AG20443 (cell line): ENCODE measurements around the gene SWT1.
"Not testable (repeated sequence)": the region's sequence is repeated elsewhere in the genome, so short reads cannot be mapped to it uniquely, and the experiment has no call there.

Experiments used
- DNase-seq: peaks from one replicate; pipeline ENCODE4 v3.0.0; 2012; ENCODE audit warnings: low spot score, mixed read lengths

Gene SWT1

DNA sequence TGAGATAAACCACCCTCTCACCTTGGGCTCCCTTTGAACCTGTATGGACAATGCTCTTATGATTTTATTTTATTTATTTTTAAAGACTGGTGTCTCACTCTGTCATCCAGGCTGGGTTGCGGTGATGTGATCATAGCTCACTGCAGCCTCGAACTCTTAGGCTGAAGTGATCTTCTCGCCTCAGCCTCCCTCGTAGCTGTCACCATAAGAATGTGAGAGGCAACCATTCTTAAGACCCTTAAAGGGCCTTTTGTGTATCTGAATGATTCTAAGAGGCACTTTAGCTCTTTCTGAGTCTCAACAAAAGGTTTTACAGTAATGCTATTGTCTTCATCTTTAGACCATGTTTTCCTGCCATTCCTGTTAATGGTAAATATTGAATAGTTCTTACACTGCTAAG, 93.1 kb downstream of the SWT1 start:
- no peak for DNase-seq

DNA sequence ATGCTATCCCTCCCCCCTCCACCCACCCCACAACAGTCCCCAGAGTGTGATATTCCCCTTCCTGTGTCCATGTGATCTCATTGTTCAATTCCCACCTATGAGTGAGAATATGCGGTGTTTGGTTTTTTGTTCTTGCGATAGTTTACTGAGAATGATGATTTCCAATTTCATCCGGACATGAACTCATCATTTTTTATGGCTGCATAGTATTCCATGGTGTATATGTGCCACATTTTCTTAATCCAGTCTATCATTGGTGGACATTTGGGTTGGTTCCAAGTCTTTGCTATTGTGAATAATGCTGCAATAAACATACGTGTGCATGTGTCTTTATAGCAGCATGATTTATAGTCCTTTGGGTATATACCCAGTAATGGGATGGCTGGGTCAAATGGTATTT, 95.0 kb downstream of the SWT1 start:
- not testable (repeated sequence) for DNase-seq

- not testable (repeated sequence) for DNase-seq
Observed at GRCh38 chr1:185252404-185252803, 95.4 kb downstream of the SWT1 start.

- DNase-seq = not testable (repeated sequence)
Observed at GRCh38 chr1:185255595-185255994, 98.6 kb downstream of the SWT1 start.

DNA sequence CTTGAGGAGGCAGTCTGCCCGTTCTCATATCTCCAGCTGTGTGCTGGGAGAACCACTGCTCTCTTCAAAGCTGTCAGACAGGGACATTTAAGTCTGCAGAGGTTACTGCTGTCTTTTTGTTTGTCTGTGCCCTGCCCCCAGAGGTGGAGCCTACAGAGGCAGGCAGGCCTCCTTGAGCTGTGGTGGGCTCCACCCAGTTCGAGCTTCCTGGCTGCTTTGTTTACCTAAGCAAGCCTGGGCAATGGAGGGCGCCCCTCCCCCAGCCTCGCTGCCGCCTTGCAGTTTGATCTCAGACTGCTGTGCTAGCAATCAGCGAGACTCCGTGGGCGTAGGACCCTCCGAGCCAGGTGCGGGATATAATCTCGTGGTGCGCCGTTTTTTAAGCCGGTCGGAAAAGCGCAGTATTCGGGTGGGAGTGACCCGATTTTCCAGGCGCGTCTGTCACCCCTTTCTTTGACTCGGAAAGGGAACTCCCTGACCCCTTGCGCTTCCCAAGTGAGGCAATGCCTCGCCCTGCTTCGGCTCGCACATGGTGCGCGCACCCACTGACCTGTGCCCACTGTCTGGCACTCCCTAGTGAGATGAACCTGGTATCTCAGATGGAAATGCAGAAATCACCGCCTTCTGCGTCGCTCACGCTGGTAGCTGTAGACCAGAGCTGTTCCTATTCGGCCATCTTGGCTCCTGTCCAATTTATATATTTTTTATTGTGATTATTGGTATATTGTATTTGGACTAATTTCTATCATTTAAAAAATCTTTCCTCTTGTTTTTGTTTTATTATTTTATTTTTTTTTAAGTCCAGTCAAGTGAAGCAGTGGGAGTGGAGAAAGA, 100.4 kb downstream of the SWT1 start:
- not testable (repeated sequence) for DNase-seq

DNA sequence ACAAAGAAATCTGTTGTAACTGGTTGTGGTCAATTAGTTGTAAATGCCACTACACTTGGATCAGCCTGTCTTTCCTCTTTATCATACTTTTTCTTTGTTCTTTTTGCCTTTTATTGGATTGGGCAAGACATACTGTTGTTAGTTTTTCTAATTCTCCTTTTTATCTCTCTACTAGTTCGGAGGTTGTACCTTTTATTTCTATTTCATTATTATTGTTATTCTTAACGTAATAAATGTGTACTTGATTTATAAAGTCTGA, 100.9 kb downstream of the SWT1 start:
- peak; percentile 14 for DNase-seq

- DNase-seq = no peak
Observed at GRCh38 chr1:185258676-185259075, 101.7 kb downstream of the SWT1 start.

- no peak for DNase-seq
Observed at GRCh38 chr1:185260611-185261010, 103.6 kb downstream of the SWT1 start.

DNA sequence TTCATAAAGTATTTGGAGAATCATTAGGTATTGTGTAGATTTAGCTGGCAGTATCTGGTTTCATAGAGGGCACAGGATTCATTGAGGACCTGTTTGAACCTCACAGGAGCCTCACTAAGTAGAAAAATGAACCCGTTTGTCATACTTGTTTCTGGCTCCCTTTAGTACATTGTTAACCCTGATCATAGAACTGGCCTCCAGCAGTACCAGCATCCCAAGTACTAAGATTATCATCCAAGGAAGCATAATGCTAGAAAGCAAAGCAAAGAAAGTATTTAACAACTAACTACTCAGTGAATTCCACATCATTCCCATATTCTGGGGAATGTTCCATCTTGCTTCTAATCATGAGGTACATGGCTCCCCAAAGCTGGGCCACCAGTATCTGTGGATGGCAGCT, 105.2 kb downstream of the SWT1 start:
- DNase-seq = no peak

DNA sequence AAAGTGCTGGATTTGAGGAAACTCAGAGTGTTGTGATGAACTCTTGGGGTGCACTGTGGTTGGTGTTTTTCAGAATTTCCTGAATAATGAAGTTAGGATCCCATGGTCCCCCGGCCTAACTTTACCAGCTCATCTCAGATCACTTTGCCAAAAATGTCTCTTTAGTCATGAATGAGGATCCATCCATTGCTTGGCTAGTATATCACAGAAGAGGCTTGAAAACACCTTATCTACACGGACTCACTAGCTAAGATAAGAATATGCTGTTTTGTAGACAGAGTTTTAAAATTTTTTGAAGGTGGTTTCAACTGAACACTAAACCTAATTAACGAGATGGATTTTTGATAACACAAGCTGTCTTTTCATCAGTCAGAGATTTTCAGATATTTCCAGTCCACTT, 106.3 kb downstream of the SWT1 start:
- no peak for DNase-seq

DNA sequence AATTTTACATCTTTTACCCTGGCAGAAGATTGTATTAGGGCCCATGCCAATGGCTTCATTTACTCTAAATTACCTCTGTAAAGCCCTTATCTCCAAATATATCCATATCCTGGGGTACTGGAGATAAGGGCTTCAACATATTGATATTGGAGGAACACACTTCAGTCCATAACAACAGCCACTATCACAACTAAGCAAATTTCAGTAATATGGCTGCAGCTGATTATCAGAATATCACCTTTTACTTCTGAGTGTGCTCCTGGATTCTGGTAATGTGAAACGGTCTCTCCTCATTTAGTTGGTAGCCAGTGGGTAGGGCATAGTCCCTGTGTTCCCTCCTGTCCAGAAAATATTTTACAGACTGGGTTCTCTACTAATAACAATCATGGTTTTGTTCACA, 106.8 kb downstream of the SWT1 start:
- no peak for DNase-seq

- DNase-seq = no peak
Observed at GRCh38 chr1:185265314-185265713, 108.3 kb downstream of the SWT1 start.

DNA sequence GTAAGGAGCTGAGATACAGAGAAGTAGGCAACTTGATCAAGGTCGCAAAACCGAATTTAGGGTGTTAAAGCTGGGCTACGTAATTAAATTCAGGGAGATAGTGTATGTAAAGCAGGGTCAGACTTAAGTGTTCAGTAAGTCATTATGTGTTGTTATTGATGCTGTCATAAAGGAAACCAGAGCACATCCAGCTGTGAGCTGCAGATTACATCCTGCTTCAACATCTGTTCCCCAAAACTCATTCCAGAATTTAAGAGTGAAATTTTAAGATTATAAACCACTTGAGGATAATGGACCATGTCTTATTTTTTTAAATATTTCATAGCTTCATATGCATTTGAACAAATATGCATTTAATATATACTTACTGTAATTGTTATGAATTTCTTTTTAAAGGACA, 110.3 kb downstream of the SWT1 start:
- DNase-seq = no peak

GRCh38 chr1:185267701-185268100, 110.7 kb downstream of the SWT1 start:
- no peak for DNase-seq

- DNase-seq = no peak
Observed at GRCh38 chr1:185268352-185268751, 111.4 kb downstream of the SWT1 start.

- no peak for DNase-seq
Observed at GRCh38 chr1:185271921-185272320, 115.0 kb downstream of the SWT1 start.

GRCh38 chr1:185279571-185279970, 122.6 kb downstream of the SWT1 start:
- no peak for DNase-seq

- no peak for DNase-seq
Observed at GRCh38 chr1:185280589-185280988, 123.6 kb downstream of the SWT1 start.

GRCh38 chr1:185281245-185281644, 124.3 kb downstream of the SWT1 start:
- DNase-seq = no peak

DNA sequence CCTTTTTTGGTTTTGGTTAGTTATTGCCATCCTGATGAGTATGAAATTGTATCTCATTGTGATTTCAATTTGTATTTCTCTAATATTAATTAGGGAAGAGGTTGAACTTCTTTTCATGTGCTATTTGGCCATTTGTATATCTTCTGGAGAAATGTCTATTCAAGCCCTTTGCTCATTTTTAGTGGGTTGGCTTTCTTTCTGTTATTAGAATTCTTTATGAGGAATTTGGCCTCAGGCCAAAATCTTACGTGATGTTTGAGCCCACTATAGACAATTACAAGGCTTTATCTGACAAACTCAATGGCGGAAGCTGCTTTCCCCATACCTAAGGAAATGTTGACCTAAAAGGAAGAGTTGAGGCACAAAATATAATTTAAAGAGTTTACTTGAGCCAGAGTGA, 127.1 kb downstream of the SWT1 start:
- no peak for DNase-seq

- DNase-seq = peak; percentile 9
Observed at GRCh38 chr1:185284533-185285276, 127.7 kb downstream of the SWT1 start.

- no peak for DNase-seq
Observed at GRCh38 chr1:185287451-185287850, 130.5 kb downstream of the SWT1 start.

- DNase-seq = no peak
Observed at GRCh38 chr1:185288435-185288834, 131.5 kb downstream of the SWT1 start.

GRCh38 chr1:185289880-185290279, 132.9 kb downstream of the SWT1 start:
- no peak for DNase-seq
